Tibial artery (tissue), 4 donors: ENCODE data around the gene SLC25A25.

Experiments
- DNase-seq, 2 donors: peaks; one replicate each; pipeline ENCODE4 v3.0.0-alpha.2; 2019
- H3K27ac ChIP-seq, 2 donors: fragments of 200-600 bp; sonication (generic) in 1 of 2; 1 replicate in 1 of 2; 2 replicates in 1 of 2; pipeline ENCODE4 v1.5.1; 2018 to 2019; ENCODE audit warnings: mild to moderate bottlenecking in 1 of 2
- H3K27me3 ChIP-seq, 2 donors: fragments of 200-600 bp; sonication (generic) in 1 of 2; one replicate each; pipeline versions ENCODE4 v1.5.1 to v1.6.0; 2016 to 2019
- H3K36me3 ChIP-seq, 3 donors: fragments of 200-600 bp; sonication (generic) in 2 of 3; one replicate each; pipeline ENCODE4 v1.5.1; 2016 to 2019; ENCODE audit warnings: mild to moderate bottlenecking in 2 of 3
- H3K4me1 ChIP-seq, 4 donors: fragments of 200-600 bp; sonication (generic) in 2 of 4; 1 replicate in 3 of 4; 2 replicates in 1 of 4; pipeline ENCODE4 v1.5.1; 2016 to 2019
- H3K4me3 ChIP-seq, 2 donors: fragments of 200-600 bp; sonication (generic) in 1 of 2; 1 replicate in 1 of 2; 2 replicates in 1 of 2; pipeline ENCODE4 v1.5.1; 2018 to 2019; ENCODE audit warnings: mild to moderate bottlenecking in 2 of 2
- H3K9me3 ChIP-seq, 3 donors: fragments of 200-600 bp; sonication (generic) in 1 of 3; one replicate each; pipeline ENCODE4 v1.5.1; 2016 to 2019
- intact Hi-C: fragments of 100-400 bp; cut with DNase I; formaldehyde crosslinking; loops from one replicate; pipeline ENCODE4 v1.15.0; 2023; ENCODE audit warnings: low total_unique reads
- TF ChIP-seq, protein P1 (sequence below), 2 experiments: fragments of 200-600 bp in 1 of 2; fragments of 450-650 bp in 1 of 2; IDR thresholded peaks; one replicate each; pipeline ENCODE4 v1.5.1; 2017 to 2019; ENCODE audit warnings: antibody characterized with exemption in 2 of 2, mild to moderate bottlenecking in 1 of 2, moderate library complexity in 1 of 2

Gene SLC25A25

DNA sequence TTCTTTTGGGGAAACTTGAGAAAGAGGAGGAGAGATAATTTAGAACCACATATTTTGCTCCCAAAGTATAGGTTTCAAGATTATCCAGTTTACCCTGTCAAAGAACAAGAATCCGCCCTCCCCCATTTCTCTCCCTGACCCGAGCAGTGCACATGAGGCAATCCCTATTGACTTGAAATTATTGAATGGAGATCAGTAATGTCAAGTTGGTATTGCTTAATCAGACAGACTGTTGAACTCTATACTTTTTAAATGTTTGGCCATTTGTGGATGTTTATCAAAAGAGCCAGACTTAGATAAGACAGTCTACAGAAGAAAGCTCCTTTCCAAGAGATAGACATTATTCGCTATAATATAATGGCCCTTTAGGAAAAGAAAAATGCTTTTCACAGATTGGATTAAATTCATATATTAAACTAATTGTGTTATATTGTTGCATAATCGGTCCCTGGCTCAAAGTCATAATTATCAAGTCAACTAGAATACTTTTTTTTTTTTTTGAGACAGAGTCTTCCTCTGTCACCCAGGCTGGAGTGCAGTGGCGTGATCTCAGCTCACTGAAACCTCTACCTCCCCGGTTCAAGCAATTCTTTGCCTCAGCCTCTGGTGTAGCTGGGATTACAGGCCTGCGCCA, 5.3 kb downstream of the SLC25A25 start:
- intact Hi-C loops = no loop called here

GRCh38 chr9:128077847-128078503, 9.9 kb downstream of the SLC25A25 start:
- intact Hi-C loops = no loop called here
- Histone ChIP-seq H3K27me3 (no peaks in the 10 kb centered on the region), H3K4me1 (peaks cover 0 to 65% (median 28%) of the 10 kb centered on the region in 4 donors), H3K4me3 (no peak overlapping the region), H3K9me3 (no peaks in the 10 kb centered on the region), H3K36me3 (no peaks in the 10 kb centered on the region), H3K27ac (no peak overlapping the region)
- DNase-seq = no peak
- TF ChIP-seq, protein P1, sequence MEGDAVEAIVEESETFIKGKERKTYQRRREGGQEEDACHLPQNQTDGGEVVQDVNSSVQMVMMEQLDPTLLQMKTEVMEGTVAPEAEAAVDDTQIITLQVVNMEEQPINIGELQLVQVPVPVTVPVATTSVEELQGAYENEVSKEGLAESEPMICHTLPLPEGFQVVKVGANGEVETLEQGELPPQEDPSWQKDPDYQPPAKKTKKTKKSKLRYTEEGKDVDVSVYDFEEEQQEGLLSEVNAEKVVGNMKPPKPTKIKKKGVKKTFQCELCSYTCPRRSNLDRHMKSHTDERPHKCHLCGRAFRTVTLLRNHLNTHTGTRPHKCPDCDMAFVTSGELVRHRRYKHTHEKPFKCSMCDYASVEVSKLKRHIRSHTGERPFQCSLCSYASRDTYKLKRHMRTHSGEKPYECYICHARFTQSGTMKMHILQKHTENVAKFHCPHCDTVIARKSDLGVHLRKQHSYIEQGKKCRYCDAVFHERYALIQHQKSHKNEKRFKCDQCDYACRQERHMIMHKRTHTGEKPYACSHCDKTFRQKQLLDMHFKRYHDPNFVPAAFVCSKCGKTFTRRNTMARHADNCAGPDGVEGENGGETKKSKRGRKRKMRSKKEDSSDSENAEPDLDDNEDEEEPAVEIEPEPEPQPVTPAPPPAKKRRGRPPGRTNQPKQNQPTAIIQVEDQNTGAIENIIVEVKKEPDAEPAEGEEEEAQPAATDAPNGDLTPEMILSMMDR (IDR thresholded peaks at IDR 0.05) = no peak

More for the DNA sequence above, 5.3 kb downstream of the SLC25A25 start:
- Histone ChIP-seq H3K36me3 (no peaks in the 10 kb centered on the region), H3K9me3 (no peaks in the 10 kb centered on the region), H3K27me3 (no peaks in the 10 kb centered on the region), H3K27ac (peak overlapping the region; percentile 78 to 95), H3K4me1 (peaks cover 0 to 75% (median 37%) of the 10 kb centered on the region in 4 donors), H3K4me3 (no peak overlapping the region)
- TF ChIP-seq, protein P1 (IDR thresholded peaks at IDR 0.05) = no peak
- DNase-seq = peak in 1 of 2 donors; percentile 58

GRCh38 chr9:128078504-128079434, 10.7 kb downstream of the SLC25A25 start:
- no peaks in the 10 kb centered on the region for H3K36me3 ChIP-seq
- no peaks in the 10 kb centered on the region for H3K27me3 ChIP-seq
- no peaks in the 10 kb centered on the region for H3K9me3 ChIP-seq
- DNase-seq = no peak
- H3K4me3 ChIP-seq = no peak overlapping the region
- peaks cover 0 to 57% (median 21%) of the 10 kb centered on the region in 4 donors for H3K4me1 ChIP-seq
- TF ChIP-seq, protein P1 (IDR thresholded peaks at IDR 0.05) = no peak
- H3K27ac ChIP-seq = no peak overlapping the region
- intact Hi-C loops = no loop called here

- TF ChIP-seq, protein P1 (IDR thresholded peaks at IDR 0.05) = no peak
- H3K4me3 ChIP-seq = no peak overlapping the region
- H3K36me3 ChIP-seq = no peaks in the 10 kb centered on the region
- H3K4me1 ChIP-seq = peaks cover 0 to 44% (median 14%) of the 10 kb centered on the region in 4 donors
- H3K9me3 ChIP-seq = no peaks in the 10 kb centered on the region
- no peak overlapping the region for H3K27ac ChIP-seq
- DNase-seq = no peak
- H3K27me3 ChIP-seq = no peaks in the 10 kb centered on the region
- intact Hi-C loops = no loop called here
Measured at GRCh38 chr9:128080206-128080605, 12.2 kb downstream of the SLC25A25 start.

GRCh38 chr9:128081056-128081455, 13.0 kb downstream of the SLC25A25 start:
- H3K27me3 ChIP-seq = no peaks in the 10 kb centered on the region
- intact Hi-C loops = no loop called here
- DNase-seq = no peak
- H3K9me3 ChIP-seq = no peaks in the 10 kb centered on the region
- H3K4me1 ChIP-seq = peaks cover 0 to 36% (median 14%) of the 10 kb centered on the region in 4 donors
- TF ChIP-seq, protein P1 (IDR thresholded peaks at IDR 0.05) = no peak
- peak overlapping the region; percentile 33 to 40 for H3K27ac ChIP-seq
- H3K4me3 ChIP-seq = no peak overlapping the region
- H3K36me3 ChIP-seq = no peaks in the 10 kb centered on the region
